H1 (cell line): ENCODE results near the gene ATP6V1G1. TPM values are rescaled to one million over a fixed set of nuclear protein-coding genes. Genes with fewer than 3 reads are reported as not detected.

Experiments
- TAF1 ChIP-seq: IDR thresholded peaks from 2 replicates; pipeline ENCODE4 v1.6.1; 2011; ENCODE audit warnings: mild to moderate bottlenecking, low read depth, low read length
- polyA plus RNA-seq, 7 experiments: library from polyadenylated mRNA; depleted of rRNA in 3 of 7; stranded (reverse) in 5 of 7; unstranded in 2 of 7; fragments of >200 nt in 5 of 7; fragments of 200-250 nt in 2 of 7; gene quantifications; 1 replicate in 5 of 7; 2 replicates in 1 of 7; 4 replicates in 1 of 7; pipeline versions ENCODE4 v1.2.1 to v1.2.3, GENCODE V29; 2011 to 2013; ENCODE audit warnings: missing spikeins in 2 of 7, mixed read lengths in 2 of 7
- total RNA-seq: library from RNA; stranded (reverse); fragmentation: NEBNext Ultra II Directional; extraction: Animal tissue kit (Norgen Biotek cat#: 25700); gene quantifications from 2 replicates; pipeline ENCODE4 v1.2.1, GENCODE V29; 2021
- TF ChIP-seq, protein P1 (sequence below): IDR thresholded peaks from 2 replicates; pipeline ENCODE4 v1.6.1; 2011; ENCODE audit warnings: low read length, improper control_type of control experiment
- TF ChIP-seq, protein P2 (sequence below): IDR thresholded peaks from 2 replicates; pipeline ENCODE4 v1.6.1; 2012; ENCODE audit warnings: inconsistent platforms
- TF ChIP-seq, protein P3 (sequence below), 3 experiments: IDR thresholded peaks; 1 replicate in 2 of 3; 2 replicates in 1 of 3; pipeline versions ENCODE4 v1.5.1 to v1.6.1; 2011; ENCODE audit warnings: low read length in 3 of 3, mild to moderate bottlenecking in 3 of 3, inconsistent platforms in 2 of 3, low read depth in 1 of 3, moderate library complexity in 1 of 3; ENCODE audit not compliant: insufficient read depth in 1 of 3; ENCODE audit errors: control extremely low read depth in 1 of 3

Gene ATP6V1G1
- total and polyA plus RNA-seq, 2 of the 8 experiments (the other 6 are each of a cell fraction or from before 2014, with no cell fraction given), result 112 to 124 TPM

DNA sequence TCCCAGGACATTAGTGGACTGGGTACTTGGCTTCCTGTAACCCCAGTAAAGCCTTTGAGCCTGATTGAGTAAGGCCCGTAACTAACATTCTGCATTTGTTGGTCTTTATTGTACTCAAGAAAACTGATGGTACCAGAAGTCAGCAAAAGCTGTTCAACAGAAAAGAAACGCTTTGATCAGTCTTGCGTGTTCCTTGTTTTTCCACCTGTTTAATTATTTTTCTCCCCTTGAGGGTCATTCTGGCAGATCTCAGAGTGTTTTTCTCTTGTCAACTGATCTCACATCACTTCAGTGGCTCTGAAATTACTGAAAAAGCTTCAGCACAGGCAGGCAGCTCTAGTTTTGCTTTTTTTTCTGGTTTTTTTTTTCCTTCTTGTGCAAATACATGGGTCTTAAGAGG is 17.4 kb downstream of the ATP6V1G1 start (continued):
- TF ChIP-seq, protein P1, sequence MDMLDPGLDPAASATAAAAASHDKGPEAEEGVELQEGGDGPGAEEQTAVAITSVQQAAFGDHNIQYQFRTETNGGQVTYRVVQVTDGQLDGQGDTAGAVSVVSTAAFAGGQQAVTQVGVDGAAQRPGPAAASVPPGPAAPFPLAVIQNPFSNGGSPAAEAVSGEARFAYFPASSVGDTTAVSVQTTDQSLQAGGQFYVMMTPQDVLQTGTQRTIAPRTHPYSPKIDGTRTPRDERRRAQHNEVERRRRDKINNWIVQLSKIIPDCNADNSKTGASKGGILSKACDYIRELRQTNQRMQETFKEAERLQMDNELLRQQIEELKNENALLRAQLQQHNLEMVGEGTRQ, result no peak
- TF ChIP-seq, protein P2, sequence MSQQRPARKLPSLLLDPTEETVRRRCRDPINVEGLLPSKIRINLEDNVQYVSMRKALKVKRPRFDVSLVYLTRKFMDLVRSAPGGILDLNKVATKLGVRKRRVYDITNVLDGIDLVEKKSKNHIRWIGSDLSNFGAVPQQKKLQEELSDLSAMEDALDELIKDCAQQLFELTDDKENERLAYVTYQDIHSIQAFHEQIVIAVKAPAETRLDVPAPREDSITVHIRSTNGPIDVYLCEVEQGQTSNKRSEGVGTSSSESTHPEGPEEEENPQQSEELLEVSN, result no peak
- TF ChIP-seq, protein P3, sequence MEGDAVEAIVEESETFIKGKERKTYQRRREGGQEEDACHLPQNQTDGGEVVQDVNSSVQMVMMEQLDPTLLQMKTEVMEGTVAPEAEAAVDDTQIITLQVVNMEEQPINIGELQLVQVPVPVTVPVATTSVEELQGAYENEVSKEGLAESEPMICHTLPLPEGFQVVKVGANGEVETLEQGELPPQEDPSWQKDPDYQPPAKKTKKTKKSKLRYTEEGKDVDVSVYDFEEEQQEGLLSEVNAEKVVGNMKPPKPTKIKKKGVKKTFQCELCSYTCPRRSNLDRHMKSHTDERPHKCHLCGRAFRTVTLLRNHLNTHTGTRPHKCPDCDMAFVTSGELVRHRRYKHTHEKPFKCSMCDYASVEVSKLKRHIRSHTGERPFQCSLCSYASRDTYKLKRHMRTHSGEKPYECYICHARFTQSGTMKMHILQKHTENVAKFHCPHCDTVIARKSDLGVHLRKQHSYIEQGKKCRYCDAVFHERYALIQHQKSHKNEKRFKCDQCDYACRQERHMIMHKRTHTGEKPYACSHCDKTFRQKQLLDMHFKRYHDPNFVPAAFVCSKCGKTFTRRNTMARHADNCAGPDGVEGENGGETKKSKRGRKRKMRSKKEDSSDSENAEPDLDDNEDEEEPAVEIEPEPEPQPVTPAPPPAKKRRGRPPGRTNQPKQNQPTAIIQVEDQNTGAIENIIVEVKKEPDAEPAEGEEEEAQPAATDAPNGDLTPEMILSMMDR (IDR thresholded peaks at IDR 0.05; ENCODE audit: control extremely low read depth in 1 of 3, insufficient read depth in 1 of 3, low read depth in 1 of 3, low read length in 3 of 3), result no peak
- TF ChIP-seq TAF1, result no peak
